Mesothelial cell of epicardium (in vitro differentiated cells): Measurements from ENCODE around the gene CDKN2AIPNL. TPM values are rescaled to one million over a fixed set of nuclear protein-coding genes. Genes with fewer than 3 reads are reported as not detected.

Source experiments
- DNase-seq, 2 experiments: peaks; one replicate each; pipeline ENCODE4 v3.0.0; 2021; ENCODE audit warnings: low spot score in 2 of 2; ENCODE audit not compliant: unreplicated experiment in 2 of 2
- H3K27ac Mint-ChIP-seq: 2 replicates; pipeline ENCODE4 v1.8.0; 2021; ENCODE audit warnings: mixed read lengths
- H3K27me3 Mint-ChIP-seq: 2 replicates; pipeline ENCODE4 v1.8.0; 2021; ENCODE audit warnings: low read depth, mixed read lengths
- H3K36me3 Mint-ChIP-seq: 2 replicates; pipeline ENCODE4 v1.8.0; 2021; ENCODE audit warnings: mixed read lengths
- H3K4me1 Mint-ChIP-seq: 2 replicates; pipeline ENCODE4 v1.8.0; 2021; ENCODE audit warnings: mixed read lengths
- H3K4me3 Mint-ChIP-seq: 2 replicates; pipeline ENCODE4 v1.8.0; 2021; ENCODE audit warnings: mild to moderate bottlenecking, moderate library complexity, mixed read lengths
- H3K9me3 Mint-ChIP-seq: 2 replicates; pipeline ENCODE4 v1.8.0; 2021; ENCODE audit warnings: mixed read lengths
- CTCF ChIP-seq: fragments of 200-600 bp; sonication (generic); IDR thresholded peaks from one replicate; pipeline ENCODE4 v1.5.0; 2021; ENCODE audit warnings: antibody characterized with exemption; ENCODE audit not compliant: unreplicated experiment
- total RNA-seq: library from RNA; stranded (reverse); gene quantifications from 3 replicates; pipeline ENCODE4 v1.2.1, GENCODE V29; 2021

Gene CDKN2AIPNL
- total RNA-seq, 1 donor from 2014 or later, result 24.9 TPM

- no peaks in the 10 kb centered on the region for H3K9me3 Mint-ChIP-seq
- peaks cover 26% of the 10 kb centered on the region for H3K4me1 Mint-ChIP-seq
- no peaks in the 10 kb centered on the region for H3K27me3 Mint-ChIP-seq
- H3K4me3 Mint-ChIP-seq, result no peak overlapping the region
- TF ChIP-seq CTCF, result no peak
- DNase-seq, result no peak
- no peak overlapping the region for H3K27ac Mint-ChIP-seq
- H3K36me3 Mint-ChIP-seq, result no peaks in the 10 kb centered on the region
Measured at GRCh38 chr5:134457801-134458200, 46.1 kb upstream of the CDKN2AIPNL start.

DNA sequence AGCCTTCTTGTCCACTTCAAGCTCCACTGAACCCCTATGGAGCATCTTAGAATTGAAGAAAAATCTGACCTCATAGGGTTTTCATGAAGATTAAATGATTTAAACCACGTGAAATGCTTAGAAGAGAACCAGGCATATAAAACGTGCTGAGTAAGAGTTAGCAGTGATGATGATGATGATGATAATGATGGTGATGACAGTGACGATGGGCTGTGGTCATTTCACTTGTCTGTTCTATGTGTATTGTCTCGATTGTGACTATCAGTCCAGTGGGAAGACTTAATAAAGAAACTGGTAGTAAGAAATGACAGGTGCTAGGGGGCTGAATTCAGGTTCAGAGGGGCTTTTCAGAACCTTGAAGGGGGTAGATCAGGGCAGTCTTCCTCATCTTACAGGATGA, 45.1 kb upstream of the CDKN2AIPNL start:
- H3K9me3 Mint-ChIP-seq, result no peaks in the 10 kb centered on the region
- TF ChIP-seq CTCF, result no peak
- no peak overlapping the region for H3K27ac Mint-ChIP-seq
- H3K4me1 Mint-ChIP-seq, result peaks cover 21% of the 10 kb centered on the region
- H3K27me3 Mint-ChIP-seq, result no peaks in the 10 kb centered on the region
- H3K4me3 Mint-ChIP-seq, result no peak overlapping the region
- no peaks in the 10 kb centered on the region for H3K36me3 Mint-ChIP-seq
- no peak for DNase-seq

- Mint-ChIP-seq H3K4me3 (no peak overlapping the region), H3K27me3 (no peaks in the 10 kb centered on the region), H3K27ac (no peak overlapping the region), H3K9me3 (no peaks in the 10 kb centered on the region), H3K4me1 (peaks cover 29% of the 10 kb centered on the region), H3K36me3 (no peaks in the 10 kb centered on the region)
- DNase-seq, result no peak
- no peak for TF ChIP-seq CTCF
Measured at GRCh38 chr5:134455466-134455865, 43.8 kb upstream of the CDKN2AIPNL start.

DNA sequence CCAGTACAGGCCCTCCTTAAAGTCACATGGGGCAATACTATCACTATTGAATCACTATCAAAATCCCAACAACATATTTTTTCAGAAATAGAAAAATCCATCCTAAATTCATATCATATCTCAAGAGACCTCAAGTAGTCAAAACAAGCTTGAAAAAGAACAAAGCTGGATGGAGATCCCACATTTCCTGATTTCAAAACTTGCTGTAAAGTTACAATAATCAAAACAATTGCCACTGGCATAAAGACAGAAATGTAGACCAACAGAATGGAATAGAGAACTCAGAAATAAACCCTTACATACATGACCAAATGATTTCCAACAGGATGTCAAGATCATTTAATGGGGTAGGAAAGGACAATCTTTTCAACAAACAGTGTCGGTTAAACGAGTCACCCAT, 41.3 kb upstream of the CDKN2AIPNL start:
- Mint-ChIP-seq H3K36me3 (no peaks in the 10 kb centered on the region), H3K27me3 (no peaks in the 10 kb centered on the region), H3K27ac (no peak overlapping the region), H3K4me3 (no peak overlapping the region), H3K4me1 (peaks cover 38% of the 10 kb centered on the region), H3K9me3 (no peaks in the 10 kb centered on the region)
- no peak for TF ChIP-seq CTCF
- DNase-seq, result no peak

DNA sequence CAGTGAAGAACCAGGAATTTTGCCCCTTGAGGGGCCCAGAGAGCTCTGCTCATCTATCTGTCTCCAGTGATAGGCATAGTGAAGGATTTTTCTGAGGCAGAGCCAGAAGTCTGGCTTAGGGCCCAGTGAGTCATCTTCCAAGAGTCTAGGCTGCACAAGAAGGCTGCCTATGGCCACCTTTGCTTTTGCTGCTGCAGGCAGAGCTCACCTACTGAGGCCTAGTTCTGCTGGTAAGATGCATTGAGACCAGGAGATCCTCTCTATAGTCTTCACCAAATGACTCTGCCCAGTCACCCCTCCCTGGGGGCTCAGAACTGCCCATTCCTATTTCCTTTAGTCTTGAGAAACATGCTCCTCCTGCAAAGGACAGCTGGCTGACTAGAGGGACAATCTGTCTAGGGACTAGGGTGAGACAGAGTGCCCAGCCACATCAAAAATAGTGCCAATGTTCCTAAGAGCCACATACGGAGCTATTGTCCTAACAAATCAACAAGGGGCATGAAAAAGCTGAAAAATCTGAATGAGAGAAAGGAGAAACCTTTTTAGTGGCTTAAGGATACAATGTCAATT, 40.3 kb upstream of the CDKN2AIPNL start:
- H3K27me3 Mint-ChIP-seq, result no peaks in the 10 kb centered on the region
- H3K4me3 Mint-ChIP-seq, result no peak overlapping the region
- peaks cover 42% of the 10 kb centered on the region for H3K4me1 Mint-ChIP-seq
- TF ChIP-seq CTCF, result no peak
- H3K36me3 Mint-ChIP-seq, result no peaks in the 10 kb centered on the region
- DNase-seq, result peak in 1 of 2 experiments; percentile 62
- no peaks in the 10 kb centered on the region for H3K9me3 Mint-ChIP-seq
- peak overlapping the region; percentile 91 for H3K27ac Mint-ChIP-seq
